Hippocampal formation (tissue), 2 donors: Measurements from ENCODE around the gene ERCC6.

Source experiments
- DNase-seq, 2 donors: peaks; one replicate each; lab custom pipeline; 2025; lab: John Stamatoyannopoulos, UW

ERCC6 gene

GRCh38 chr10:49538381-49539319 lies at the start of gene ERCC6:
Gene ERCC6, minus strand, starts transcription at chr10:49539121.
- peak; percentile 94 to 96 for DNase-seq

DNA sequence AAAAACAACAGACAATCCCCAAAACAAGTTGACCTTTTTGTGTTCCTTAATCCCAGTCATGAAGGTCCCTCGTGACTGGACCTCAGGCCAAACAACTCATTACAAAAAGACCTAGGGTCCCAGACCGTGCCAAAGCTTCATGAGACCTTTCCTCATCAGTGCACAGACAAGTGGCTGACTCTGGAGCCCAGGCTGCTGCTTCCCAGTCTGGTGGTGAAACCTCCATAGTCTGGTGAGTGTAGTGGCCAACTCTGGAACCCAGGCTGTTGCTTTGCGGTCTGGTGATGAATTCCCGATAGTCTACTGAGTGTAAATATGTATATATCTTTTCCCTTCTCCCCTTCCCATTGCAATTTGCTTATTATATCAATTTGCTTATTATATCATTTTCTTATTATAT lies 49.1 kb upstream of the ERCC6 start:
- no peak for DNase-seq

- DNase-seq: no peak
Measured at GRCh38 chr10:49585387-49585786, 46.5 kb upstream of the ERCC6 start.

GRCh38 chr10:49579621-49580020 lies 40.7 kb upstream of the ERCC6 start:
- DNase-seq: no peak

GRCh38 chr10:49578392-49578791 lies 39.5 kb upstream of the ERCC6 start:
- no peak for DNase-seq

DNA sequence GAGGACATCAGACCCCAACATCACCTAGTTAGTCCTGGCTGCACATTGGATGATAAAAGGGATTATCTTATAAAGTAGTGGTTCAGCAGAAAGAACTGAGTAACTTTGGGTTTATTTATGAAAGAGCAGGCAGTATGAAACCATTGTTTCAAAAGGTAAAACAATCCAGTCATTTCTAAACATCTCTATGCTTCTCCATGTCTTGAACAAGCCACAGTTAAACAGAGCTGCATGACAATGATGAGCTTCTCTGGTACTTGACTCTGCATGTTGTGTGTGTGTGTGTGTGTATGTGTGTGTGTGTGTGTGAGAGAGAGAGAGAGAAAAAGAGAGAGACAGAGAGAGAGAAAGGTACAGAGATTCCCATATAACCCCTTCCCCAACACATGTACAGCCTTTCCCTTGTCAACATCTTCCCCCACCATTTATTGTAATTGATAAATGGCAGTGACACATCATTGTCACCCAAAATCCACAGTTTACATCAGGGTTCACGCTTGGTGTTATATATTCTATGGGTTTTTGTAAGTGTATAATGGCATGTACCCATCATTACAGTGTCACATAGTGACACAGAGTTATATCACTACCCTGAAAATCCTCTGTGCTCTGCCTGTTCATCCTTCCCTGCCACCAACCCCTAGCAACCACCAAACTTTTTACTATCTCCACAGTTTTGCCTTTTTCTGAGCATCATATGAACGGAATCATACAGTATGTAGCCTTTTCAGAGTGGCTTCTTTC lies 38.4 kb upstream of the ERCC6 start:
- DNase-seq: no peak

DNA sequence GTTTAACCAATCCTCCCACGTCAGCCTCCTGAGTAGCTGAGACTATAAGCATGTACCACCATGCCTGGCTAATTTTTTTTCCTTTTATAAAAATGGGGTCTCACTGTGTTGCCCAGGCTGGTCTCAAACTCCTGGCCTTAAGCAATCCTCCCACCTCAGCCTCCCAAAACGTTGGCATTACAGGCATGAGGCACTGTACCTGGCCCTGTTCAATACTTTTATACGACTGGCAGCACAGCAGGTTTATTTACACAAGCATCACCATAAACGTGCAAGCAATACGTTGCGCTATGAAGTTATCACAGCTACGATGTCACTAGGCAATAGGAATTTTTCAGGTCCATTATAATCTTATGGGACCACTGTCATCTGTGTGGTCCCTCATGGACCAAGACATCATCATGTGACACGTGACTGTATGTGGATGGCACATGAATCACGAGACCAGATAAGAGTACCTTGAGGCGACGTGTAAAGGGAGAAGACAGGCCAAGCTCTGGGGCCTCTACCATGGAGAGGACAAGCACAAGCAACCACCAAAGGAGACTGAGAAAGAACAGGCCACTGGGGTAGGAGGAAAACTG lies 36.7 kb upstream of the ERCC6 start:
- no peak for DNase-seq

DNA sequence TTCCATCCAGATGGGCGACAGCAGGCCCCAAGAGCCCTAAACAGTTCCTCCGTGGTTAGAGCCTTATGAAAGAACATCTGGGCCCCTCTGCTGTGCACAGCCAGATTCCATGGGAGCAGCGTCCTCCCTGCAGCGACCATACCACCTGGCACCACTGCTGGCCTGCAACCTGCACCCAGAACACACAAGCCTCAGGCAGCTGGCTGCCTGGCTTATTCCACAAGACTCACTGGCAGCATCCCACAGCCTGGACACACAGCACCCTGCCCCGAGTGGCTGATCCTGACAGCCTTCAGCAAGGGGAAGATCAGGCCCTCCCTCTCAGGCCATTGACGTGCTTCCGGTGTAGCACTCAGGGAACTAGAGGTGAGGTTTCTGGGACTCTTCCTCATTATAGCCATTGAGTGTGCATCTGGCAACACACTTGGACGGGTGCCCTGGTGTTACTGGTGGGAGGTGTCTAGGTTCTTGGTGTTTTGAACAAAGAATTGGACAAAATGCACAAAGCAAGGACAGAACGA lies 33.7 kb upstream of the ERCC6 start:
- no peak for DNase-seq

DNA sequence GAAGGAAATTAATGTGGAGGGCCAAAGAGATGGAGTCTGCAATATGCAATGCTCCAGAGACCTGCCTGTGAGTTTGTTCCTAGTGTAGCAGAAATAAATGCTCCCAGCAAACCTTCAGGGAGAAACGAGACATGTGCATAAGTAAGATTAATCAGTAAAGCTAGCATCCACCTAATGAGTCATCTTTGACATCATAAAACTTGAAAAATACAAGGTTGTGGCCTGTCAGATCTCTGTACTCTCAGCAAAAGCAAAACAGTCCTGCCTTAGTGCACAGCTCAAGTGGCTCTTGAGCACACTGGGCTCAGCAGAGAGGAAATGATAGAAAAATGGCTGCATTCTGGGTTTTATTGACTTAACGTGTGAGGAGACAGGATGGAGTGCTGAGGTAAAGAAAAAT lies 32.5 kb upstream of the ERCC6 start:
- no peak for DNase-seq

DNA sequence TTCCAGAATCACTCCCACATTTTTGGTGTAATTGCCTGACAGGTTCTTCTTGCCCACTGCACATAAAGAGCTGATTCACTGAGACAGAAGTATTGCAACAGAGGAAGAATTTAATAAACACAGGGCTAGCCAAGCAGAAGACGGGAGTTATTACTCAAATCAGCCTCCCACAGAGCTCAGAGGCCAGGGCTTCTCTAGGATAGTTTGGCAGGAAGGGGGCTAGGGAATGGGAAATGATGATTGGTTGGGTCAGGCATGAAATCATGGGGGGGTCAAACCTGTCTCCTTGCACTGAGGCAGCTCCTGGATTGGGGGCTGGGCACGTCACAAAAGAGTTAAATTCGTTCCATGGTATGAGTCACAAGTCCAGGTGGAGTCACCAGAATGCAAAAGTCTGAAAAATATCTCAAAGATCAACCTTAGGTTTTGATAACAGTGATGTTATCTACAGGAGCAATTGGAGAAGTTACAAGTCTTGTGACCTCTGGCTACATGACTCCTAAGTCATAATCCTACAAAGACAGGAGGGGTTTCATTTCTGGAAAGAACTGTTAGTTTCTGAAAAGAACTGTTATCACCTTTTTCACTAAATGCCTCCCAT lies 30.2 kb upstream of the ERCC6 start:
- DNase-seq: no peak

- DNase-seq: no peak
Measured at GRCh38 chr10:49568235-49568634, 29.3 kb upstream of the ERCC6 start.

DNA sequence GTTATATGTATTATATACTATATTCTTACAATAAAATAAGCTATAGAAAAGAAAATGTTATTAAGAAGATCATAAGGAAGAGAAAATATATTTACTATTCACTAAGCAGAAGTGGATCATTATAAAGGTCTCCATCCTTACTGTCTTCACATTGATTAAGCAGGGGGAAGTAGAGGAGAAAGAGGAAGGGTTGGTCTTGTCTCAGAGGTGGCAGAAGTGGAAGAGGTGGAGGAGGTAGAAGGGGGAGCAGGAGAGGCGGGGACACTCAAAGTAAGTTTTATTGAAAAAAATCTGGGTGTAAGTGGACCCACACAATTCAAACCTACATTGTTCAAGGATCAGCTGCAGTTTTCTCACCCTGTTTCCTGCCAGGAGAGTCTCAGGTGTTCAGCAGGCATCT lies 28.9 kb upstream of the ERCC6 start:
- no peak for DNase-seq

DNA sequence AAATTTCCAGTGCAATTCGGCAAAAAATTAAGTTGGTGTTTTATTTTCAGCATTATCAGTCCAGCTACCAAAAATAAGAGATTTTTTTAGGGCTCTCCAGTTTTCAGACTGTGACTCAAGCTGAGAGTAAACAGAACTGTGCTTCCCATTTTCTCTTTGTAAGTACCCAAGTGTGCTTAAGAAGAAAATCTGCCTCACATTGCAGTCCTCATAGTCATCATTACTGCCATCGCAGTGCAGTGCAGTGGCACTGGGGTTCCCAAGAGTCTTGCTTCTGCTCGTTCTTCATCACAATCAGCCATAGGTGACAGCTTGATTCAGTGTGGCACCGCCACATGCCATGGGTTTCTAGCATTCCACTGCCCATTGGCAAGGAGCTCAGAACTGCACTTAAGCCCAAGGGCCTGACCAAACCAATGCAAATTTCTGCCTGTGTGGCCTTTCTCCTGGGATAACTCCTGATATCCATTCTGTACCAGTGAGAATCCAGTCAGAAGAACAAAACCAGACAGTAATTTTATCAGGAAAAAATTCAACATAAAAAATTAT lies 25.6 kb upstream of the ERCC6 start:
- no peak for DNase-seq

DNA sequence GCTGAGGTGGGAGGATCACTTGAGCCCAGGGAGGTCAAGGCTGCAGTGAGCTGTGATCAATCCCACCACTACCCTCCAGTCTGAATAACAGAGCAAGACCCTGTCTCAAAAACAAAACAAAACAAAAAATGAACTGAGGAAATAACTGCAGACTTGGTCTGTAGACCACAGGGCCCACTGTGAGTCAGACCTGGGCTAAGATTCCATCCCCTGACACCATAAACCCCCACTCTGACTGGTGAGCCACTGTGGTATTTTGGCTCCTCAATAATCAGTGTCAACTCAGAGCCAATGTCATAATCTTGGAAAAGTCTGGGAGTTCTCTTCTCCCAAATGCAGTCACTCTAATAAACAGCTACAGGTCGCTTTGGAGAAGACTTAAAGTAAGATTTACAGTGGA lies 24.0 kb upstream of the ERCC6 start:
- no peak for DNase-seq

DNA sequence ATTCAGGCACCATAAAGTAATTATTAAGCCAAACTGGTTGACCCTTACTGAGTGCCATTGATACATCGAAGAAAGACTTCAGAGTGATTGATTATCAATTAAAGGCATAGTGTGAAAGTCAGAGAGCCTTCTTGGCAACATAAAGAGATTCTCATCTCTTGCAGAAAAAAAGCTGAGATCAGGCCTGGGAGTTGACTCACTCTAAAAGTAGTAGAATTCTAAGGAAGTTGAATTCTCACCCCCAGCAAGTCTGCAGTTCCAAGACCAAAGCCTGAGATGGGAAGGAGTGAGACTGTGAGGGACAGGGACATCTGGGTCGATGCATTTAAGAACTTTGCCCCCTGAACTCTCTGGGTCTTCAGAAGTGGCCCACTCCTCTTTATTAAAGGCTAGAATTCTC lies 21.6 kb upstream of the ERCC6 start:
- no peak for DNase-seq

DNA sequence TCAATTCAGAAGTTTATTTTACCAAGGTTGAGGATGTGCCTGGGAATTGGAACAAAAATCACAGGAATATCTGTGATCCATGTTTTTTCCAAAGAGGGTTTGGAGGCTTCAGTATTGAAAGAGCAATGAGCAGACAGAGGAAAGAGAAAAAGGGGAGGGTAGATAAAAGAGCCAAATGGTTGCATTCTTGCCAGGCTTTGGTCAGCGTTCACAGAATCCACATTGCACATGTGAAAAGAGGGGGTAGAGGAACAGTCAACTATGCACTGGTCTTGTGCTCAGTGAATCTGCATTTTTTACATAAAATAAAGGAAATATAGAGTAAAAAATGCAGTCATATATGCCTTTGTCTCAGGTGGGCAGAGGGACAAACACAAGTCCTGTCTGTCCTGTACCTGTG lies 20.6 kb upstream of the ERCC6 start:
- DNase-seq: no peak

- no peak for DNase-seq
Measured at GRCh38 chr10:49558190-49558589, 19.3 kb upstream of the ERCC6 start.

DNA sequence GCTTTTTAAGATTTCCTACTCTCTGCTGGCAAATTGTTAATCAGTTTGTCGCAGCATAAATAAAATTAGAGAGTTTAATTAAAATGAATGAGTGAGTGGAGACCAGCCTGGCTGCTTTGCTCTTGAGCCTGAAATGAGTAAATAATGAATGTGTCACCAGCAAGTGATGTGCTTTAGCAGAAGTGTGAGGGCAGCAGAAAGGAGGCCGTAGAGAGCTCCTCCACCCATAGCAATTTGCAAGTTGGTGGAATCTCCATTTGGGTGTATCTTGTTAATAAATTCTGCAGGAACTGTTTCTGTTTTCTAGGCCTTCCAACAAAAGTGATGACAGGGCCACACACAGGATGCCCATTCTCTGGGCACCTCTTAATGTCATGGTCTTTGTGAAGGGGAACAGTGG lies 18.8 kb upstream of the ERCC6 start:
- no peak for DNase-seq

DNA sequence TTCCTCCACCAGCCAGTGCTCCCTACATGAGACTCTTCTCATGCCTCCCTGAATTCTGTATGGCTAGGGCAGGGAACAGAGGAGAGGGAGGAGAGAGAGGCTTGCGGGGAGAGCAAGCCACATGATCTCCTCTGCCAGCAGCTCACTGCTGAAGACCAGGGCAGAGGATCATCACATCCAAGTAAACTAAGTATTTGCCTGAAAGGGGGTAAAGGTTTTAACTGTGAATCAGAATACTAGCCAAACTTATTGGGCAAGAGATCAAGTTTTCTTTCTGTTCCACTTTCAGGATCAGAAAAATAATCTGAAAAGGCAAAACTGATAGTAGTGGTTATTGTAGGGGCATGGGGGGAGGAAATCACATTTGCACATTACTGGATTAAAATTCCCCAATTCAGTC lies 17.8 kb upstream of the ERCC6 start:
- DNase-seq: no peak

DNA sequence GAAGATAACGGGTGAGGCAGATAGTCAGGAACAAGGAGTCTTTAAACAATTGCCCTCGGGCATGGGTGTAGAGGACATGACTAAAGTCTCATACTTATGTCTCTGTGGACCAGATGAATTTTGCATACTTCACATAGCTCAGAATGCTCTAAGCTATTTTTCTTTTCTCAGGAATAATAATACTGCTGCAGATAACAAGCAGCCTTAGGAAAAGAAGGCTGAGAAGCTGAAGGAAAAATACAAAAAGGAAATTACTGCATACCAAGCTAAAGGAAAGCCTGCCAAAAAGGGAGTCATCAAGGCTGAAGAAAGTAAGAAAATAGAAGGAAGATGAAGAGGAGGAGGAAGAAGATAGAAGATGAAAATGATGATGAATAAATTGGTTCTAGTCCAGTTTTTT lies 13.4 kb upstream of the ERCC6 start:
- DNase-seq: no peak

- DNase-seq: no peak
Measured at GRCh38 chr10:49550563-49550962, 11.6 kb upstream of the ERCC6 start.
